HepG2 (cell line): ENCODE results near the gene ZNF33B. TPM values are rescaled to one million over a fixed set of nuclear protein-coding genes. Genes with fewer than 3 reads are reported as not detected.
A peak's percentile ranks its signal among the peaks of the same experiment; 100 is the strongest.

ENCODE experiments used
- CCAR2 ChIP-seq: fragments of 200-400 bp; formaldehyde crosslinking; optimal IDR thresholded peaks from 2 replicates; pipeline ENCODE3; 2018; ENCODE audit warnings: low read depth, mild to moderate bottlenecking, low read length, moderate library complexity
- DNMT3B ChIP-seq: conservative IDR thresholded peaks from 2 replicates; pipeline ENCODE4 v1.6.1; 2016; ENCODE audit warnings: missing biosample characterization, control low read depth
- DR1 ChIP-seq: sonication (generic); formaldehyde crosslinking; IDR thresholded peaks from 2 replicates; pipeline ENCODE4 v1.8.0; 2021; ENCODE audit warnings: mild to moderate bottlenecking, missing genetic modification reagents, inconsistent platforms
- POGK ChIP-seq: sonication (generic); formaldehyde crosslinking; conservative IDR thresholded peaks from 2 replicates; pipeline ENCODE4 v1.8.0; 2022; ENCODE audit warnings: mild to moderate bottlenecking, moderate library complexity, missing genetic modification reagents
- POLR2G ChIP-seq: fragments of 200-400 bp; formaldehyde crosslinking; IDR thresholded peaks from 2 replicates; pipeline ENCODE4 v1.6.1; 2018; ENCODE audit warnings: mild to moderate bottlenecking, low read depth, low read length, moderate library complexity
- PPARG ChIP-seq: conservative IDR thresholded peaks from 2 replicates; pipeline ENCODE4 v1.6.1; 2016; ENCODE audit warnings: missing biosample characterization, missing genetic modification reagents
- PRMT3 ChIP-seq: sonication (generic); formaldehyde crosslinking; IDR thresholded peaks from 2 replicates; pipeline ENCODE4 v1.8.1; 2022; ENCODE audit warnings: low read depth, mild to moderate bottlenecking, moderate library complexity, missing genetic modification reagents, borderline replicate concordance
- SALL2 ChIP-seq: sonication (generic); formaldehyde crosslinking; IDR thresholded peaks from 2 replicates; pipeline ENCODE4 v1.8.1; 2023; ENCODE audit warnings: mild to moderate bottlenecking, missing genetic modification reagents, inconsistent platforms
- YY1 ChIP-seq: IDR thresholded peaks from 2 replicates; pipeline ENCODE4 v1.6.1; 2011; ENCODE audit warnings: low read length, low read depth, moderate library complexity, mild to moderate bottlenecking; ENCODE audit not compliant: insufficient read depth, insufficient replicate concordance
- ZFAT ChIP-seq: sonication (generic); formaldehyde crosslinking; conservative IDR thresholded peaks from 2 replicates; pipeline ENCODE4 v1.8.1; 2023; ENCODE audit warnings: missing genetic modification reagents, inconsistent platforms
- ZNF224 ChIP-seq: sonication (generic); formaldehyde crosslinking; IDR thresholded peaks from 2 replicates; pipeline ENCODE4 v1.5.0; 2020; ENCODE audit warnings: mild to moderate bottlenecking, missing genetic modification reagents
- ZNF574 ChIP-seq: sonication (generic); formaldehyde crosslinking; IDR thresholded peaks from 2 replicates; pipeline ENCODE4 v1.4.0; 2020; ENCODE audit warnings: missing genetic modification reagents
- ZNF580 ChIP-seq: IDR thresholded peaks from 2 replicates; pipeline ENCODE4 v1.6.1; 2016; ENCODE audit warnings: low read depth, borderline replicate concordance
- ZNF629 ChIP-seq: sonication (generic); formaldehyde crosslinking; conservative IDR thresholded peaks from 2 replicates; pipeline ENCODE4 v1.5.0; 2020; ENCODE audit warnings: missing genetic modification reagents
- ZNF724P ChIP-seq: sonication (generic); formaldehyde crosslinking; IDR thresholded peaks from 2 replicates; pipeline ENCODE4 v1.8.0; 2022; ENCODE audit warnings: missing genetic modification reagents, borderline replicate concordance
- polyA plus RNA-seq, 8 experiments: library from polyadenylated mRNA; depleted of rRNA in 3 of 8; stranded (reverse) in 7 of 8; unstranded in 1 of 8; fragments of >200 nt; fragmentation: Illumina TruSeq in 4 of 8; extraction: Trizol in 4 of 8; gene quantifications; 2 replicates each; pipeline versions ENCODE4 v1.2.1 to v1.2.3, GENCODE V29; 2011 to 2016; ENCODE audit warnings: low read depth in 4 of 8, missing spikeins in 1 of 8, mixed read lengths in 1 of 8; ENCODE audit not compliant: insufficient read depth in 1 of 8
- total RNA-seq, 5 experiments: library from RNA; depleted of rRNA; stranded (reverse); fragments of >200 nt; fragmentation: Illumina TruSeq; extraction: Trizol; gene quantifications; 2 replicates each; pipeline ENCODE4 v1.2.3, GENCODE V29; 2016; ENCODE audit warnings: low read depth in 1 of 5
- TF ChIP-seq, protein P1 (sequence below): sonication (generic); formaldehyde crosslinking; IDR thresholded peaks from 2 replicates; pipeline ENCODE4 v1.4.0; 2020; ENCODE audit warnings: missing genetic modification reagents, borderline replicate concordance
- TF ChIP-seq, protein P2 (sequence below): sonication (generic); formaldehyde crosslinking; IDR thresholded peaks from 2 replicates; pipeline ENCODE4 v1.4.0; 2020; ENCODE audit warnings: missing genetic modification reagents

The ZNF33B gene
- total and polyA plus RNA-seq, 2 of the 13 experiments (the other 11 are each of a cell fraction or from before 2014, with no cell fraction given): 18.4 to 23.5 TPM

- TF ChIP-seq ZNF574 (CRISPR knock-in tag): peak; percentile 73
- TF ChIP-seq ZNF224 (CRISPR knock-in tag): peak; percentile 88; the same call in 1 of the 2 replicates
- TF ChIP-seq POLR2G: peak; percentile 97
- 0 out of 2 replicates have a peak, but pooled peaks have one; percentile 44 for TF ChIP-seq ZFAT (CRISPR knock-in tag)
- TF ChIP-seq, protein P1, sequence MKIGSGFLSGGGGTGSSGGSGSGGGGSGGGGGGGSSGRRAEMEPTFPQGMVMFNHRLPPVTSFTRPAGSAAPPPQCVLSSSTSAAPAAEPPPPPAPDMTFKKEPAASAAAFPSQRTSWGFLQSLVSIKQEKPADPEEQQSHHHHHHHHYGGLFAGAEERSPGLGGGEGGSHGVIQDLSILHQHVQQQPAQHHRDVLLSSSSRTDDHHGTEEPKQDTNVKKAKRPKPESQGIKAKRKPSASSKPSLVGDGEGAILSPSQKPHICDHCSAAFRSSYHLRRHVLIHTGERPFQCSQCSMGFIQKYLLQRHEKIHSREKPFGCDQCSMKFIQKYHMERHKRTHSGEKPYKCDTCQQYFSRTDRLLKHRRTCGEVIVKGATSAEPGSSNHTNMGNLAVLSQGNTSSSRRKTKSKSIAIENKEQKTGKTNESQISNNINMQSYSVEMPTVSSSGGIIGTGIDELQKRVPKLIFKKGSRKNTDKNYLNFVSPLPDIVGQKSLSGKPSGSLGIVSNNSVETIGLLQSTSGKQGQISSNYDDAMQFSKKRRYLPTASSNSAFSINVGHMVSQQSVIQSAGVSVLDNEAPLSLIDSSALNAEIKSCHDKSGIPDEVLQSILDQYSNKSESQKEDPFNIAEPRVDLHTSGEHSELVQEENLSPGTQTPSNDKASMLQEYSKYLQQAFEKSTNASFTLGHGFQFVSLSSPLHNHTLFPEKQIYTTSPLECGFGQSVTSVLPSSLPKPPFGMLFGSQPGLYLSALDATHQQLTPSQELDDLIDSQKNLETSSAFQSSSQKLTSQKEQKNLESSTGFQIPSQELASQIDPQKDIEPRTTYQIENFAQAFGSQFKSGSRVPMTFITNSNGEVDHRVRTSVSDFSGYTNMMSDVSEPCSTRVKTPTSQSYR (CRISPR knock-in tag): 0 out of 2 replicates have a peak, but pooled peaks have one; percentile 17
- TF ChIP-seq ZNF724P: peak; percentile 39; the same call in 1 of the 2 replicates
- TF ChIP-seq DR1 (CRISPR knock-in tag): peak; percentile 79
- peak; percentile 28; the same call in 1 of the 2 replicates for TF ChIP-seq DNMT3B (CRISPR knock-in tag)
- peak; percentile 53 for TF ChIP-seq PPARG (CRISPR knock-in tag)
- TF ChIP-seq, protein P2, sequence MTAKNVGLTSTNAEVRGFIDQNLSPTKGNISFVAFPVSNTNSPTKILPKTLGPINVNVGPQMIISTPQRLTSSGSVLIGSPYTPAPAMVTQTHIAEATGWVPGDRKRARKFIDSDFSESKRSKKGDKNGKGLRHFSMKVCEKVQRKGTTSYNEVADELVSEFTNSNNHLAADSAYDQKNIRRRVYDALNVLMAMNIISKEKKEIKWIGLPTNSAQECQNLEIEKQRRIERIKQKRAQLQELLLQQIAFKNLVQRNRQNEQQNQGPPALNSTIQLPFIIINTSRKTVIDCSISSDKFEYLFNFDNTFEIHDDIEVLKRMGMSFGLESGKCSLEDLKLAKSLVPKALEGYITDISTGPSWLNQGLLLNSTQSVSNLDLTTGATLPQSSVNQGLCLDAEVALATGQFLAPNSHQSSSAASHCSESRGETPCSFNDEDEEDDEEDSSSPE (CRISPR knock-in tag): peak; percentile 89
- TF ChIP-seq PRMT3 (CRISPR knock-in tag): 0 out of 2 replicates have a peak, but pooled peaks have one; percentile 45
- TF ChIP-seq SALL2 (CRISPR knock-in tag): peak; percentile 86
- TF ChIP-seq CCAR2: no peak
- TF ChIP-seq ZNF580 (CRISPR knock-in tag): peak; percentile 71
- peak; percentile 47 for TF ChIP-seq YY1
- peak; percentile 4; the same call in 1 of the 2 replicates for TF ChIP-seq ZNF629 (CRISPR knock-in tag)
- peak; percentile 64; the same call in 1 of the 2 replicates for TF ChIP-seq POGK
These were observed at the start of gene ZNF33B (continued) for GRCh38 chr10:42638055-42638820.
